ENCODE data around the gene TMEM38B. TPM values are rescaled to one million over a fixed set of nuclear protein-coding genes. Genes with fewer than 3 reads are reported as not detected.

Gene TMEM38B
- total and polyA plus RNA-seq, 2 donors (not counting 3 experiments of a cell fraction or from before 2014, with no cell fraction given), result 4.2 to 7.7 TPM

DNA sequence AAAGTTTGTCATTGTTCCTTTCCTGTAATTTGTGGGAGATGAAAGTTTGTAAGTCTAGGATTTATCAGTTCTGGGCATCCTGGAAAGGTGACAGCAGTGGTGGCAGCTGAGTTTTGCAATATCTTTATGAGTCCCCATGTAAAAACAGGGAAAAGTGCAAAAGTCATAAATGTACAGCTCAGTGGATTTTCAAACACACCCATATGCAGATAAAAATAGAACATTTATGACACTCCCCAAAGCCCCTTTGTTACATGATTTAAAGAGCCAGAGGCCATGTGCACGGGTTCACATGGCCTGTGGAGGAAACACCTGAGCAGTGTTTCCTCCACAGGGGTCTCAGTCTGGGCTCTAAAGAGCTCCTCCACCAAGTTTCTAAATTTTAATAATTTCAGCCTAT is 6.3 kb downstream of the TMEM38B start:
- no peak for FAIRE-seq
- no peaks in the 10 kb centered on the region for H3K9me3 ChIP-seq (replicated peaks; ENCODE audit: control insufficient read depth, insufficient read depth, low read length)
- CTCF ChIA-PET, result interaction anchor here (1.1 to 1.7 kb wide), 2 partner anchors 10 to 18 kb away, joined by 3 to 4 read pairs; no protein-coding TSS in a partner anchor

More for the DNA sequence above, 6.3 kb downstream of the TMEM38B start:
- no peaks in the 10 kb centered on the region for H3K9me1 ChIP-seq (replicated peaks; ENCODE audit: control insufficient read depth, extremely low read depth, insufficient read depth, low read length)
- intact Hi-C loops (cut with micrococcal nuclease), result no loop called here
- dilution Hi-C loops (cut with MboI; ENCODE audit: extremely low pct_ligation_motif_present, low sequenced_read_pairs), result no loop called here
- POLR2A ChIA-PET, result no interaction called here
- no peak for DNase-seq (ENCODE audit: low read depth, low spot score)
- no peak overlapping the region for H3K27ac ChIP-seq (ENCODE audit: insufficient read depth, low read depth, low read length)
- no peaks in the 10 kb centered on the region for H3K4me1 ChIP-seq (ENCODE audit: control insufficient read depth, extremely low read depth, insufficient read depth, low read length)
- no peaks in the 10 kb centered on the region for H3K36me3 ChIP-seq (ENCODE audit: control insufficient read depth in 2 of 2, extremely low read depth in 1 of 2, insufficient read depth in 2 of 2, low read length in 2 of 2)
- H3K4me2 ChIP-seq (ENCODE audit: insufficient read depth, low read length), result no peak overlapping the region
- H2AFZ ChIP-seq (ENCODE audit: low read depth, low read length), result no peak overlapping the region
- TF ChIP-seq FOS (IDR thresholded peaks at IDR 0.05; ENCODE audit: borderline replicate concordance, insufficient read depth, low read length) (no peak), POLR2A (IDR thresholded peaks at IDR 0.05; ENCODE audit: low read depth, low read length) (no peak), GATA2 (IDR thresholded peaks at IDR 0.05; ENCODE audit: insufficient read depth, insufficient read length, low read depth, low read length) (no peak), JUN (IDR thresholded peaks at IDR 0.05; ENCODE audit: borderline replicate concordance, insufficient read depth, insufficient read length, low read depth) (no peak), MYC (IDR thresholded peaks at IDR 0.05; ENCODE audit: low read depth, low read length) (no peak), POLR2AphosphoS5 (IDR thresholded peaks at IDR 0.05; ENCODE audit: insufficient read depth, low read depth, low read length) (no peak), EZH2 (IDR thresholded peaks at IDR 0.05; ENCODE audit: borderline replicate concordance, low read depth, low read length, severe bottlenecking) (no peak)
- TF ChIP-seq, protein P1, sequence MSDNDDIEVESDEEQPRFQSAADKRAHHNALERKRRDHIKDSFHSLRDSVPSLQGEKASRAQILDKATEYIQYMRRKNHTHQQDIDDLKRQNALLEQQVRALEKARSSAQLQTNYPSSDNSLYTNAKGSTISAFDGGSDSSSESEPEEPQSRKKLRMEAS (IDR thresholded peaks at IDR 0.05; ENCODE audit: insufficient read depth, insufficient read length), result no peak
- TF ChIP-seq, protein P2, sequence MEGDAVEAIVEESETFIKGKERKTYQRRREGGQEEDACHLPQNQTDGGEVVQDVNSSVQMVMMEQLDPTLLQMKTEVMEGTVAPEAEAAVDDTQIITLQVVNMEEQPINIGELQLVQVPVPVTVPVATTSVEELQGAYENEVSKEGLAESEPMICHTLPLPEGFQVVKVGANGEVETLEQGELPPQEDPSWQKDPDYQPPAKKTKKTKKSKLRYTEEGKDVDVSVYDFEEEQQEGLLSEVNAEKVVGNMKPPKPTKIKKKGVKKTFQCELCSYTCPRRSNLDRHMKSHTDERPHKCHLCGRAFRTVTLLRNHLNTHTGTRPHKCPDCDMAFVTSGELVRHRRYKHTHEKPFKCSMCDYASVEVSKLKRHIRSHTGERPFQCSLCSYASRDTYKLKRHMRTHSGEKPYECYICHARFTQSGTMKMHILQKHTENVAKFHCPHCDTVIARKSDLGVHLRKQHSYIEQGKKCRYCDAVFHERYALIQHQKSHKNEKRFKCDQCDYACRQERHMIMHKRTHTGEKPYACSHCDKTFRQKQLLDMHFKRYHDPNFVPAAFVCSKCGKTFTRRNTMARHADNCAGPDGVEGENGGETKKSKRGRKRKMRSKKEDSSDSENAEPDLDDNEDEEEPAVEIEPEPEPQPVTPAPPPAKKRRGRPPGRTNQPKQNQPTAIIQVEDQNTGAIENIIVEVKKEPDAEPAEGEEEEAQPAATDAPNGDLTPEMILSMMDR (IDR thresholded peaks at IDR 0.05; ENCODE audit: extremely low read depth in 1 of 2, insufficient read depth in 1 of 2, low read depth in 1 of 2, low read length in 2 of 2), result no peak
- H4K20me1 ChIP-seq (replicated peaks; ENCODE audit: control insufficient read depth, extremely low read depth, insufficient read depth, low read length), result no peaks in the 10 kb centered on the region
- no peaks in the 10 kb centered on the region for H3K79me2 ChIP-seq (ENCODE audit: control insufficient read depth, insufficient read depth, low read length)
- H3K4me3 ChIP-seq (replicated peaks in 1 of 3; ENCODE audit: insufficient read depth in 1 of 3, low read depth in 1 of 3, low read length in 3 of 3), result no peak overlapping the region
- no TSS peak for BruUV-seq (replicated peaks)
- H3K27me3 ChIP-seq (ENCODE audit: control insufficient read depth in 2 of 2, insufficient read depth in 2 of 2, low read length in 2 of 2), result no peaks in the 10 kb centered on the region
- H3K9ac ChIP-seq (replicated peaks; ENCODE audit: extremely low read depth, insufficient read depth, low read length), result no peak overlapping the region
